ENCODE results near the gene MACC1. TPM values are rescaled to one million over a fixed set of nuclear protein-coding genes. Genes with fewer than 3 reads are reported as not detected.

Gene MACC1
- total RNA-seq, 4 donors from 2014 or later, result 15.4 to 18.5 (median 15.8) TPM

DNA sequence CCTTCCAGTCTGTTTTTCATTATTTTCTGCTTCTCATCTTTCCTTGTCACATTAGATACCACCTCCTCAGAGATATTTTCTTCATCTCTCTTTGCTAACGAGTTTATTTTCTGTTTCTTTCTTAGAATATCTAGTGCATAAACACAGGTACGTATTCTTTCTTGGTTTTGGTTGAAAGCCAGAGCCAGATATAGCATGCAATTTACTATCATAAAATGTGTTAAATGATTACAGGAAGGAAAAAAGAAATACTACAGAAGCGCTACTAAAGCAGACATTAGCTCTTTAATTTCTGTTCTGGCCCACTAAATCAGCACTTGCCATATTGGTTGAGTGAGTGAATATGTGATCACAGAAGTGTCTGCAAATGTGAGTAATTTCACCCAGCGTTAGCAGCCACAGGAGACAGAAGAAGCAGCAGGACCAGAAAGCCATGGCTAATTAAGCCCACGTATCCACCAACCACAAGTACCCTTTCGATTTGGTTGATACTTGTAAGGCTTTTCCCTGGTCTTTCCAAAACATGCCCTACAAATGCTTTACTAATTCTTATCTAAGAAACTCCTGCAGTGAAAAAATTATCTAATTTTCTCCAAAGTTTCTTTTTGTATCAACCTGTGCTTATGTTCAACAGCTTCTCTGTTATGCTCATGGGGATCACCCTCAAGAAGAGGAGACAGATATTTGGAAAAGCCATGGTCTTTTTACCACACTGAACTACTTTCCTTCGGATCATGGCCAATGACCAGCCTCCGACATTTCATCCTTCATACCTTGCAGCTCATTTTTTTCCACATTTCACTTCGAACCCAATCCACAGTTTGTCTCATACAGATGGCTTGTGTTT is 23.1 kb upstream of the MACC1 start:
- no peak overlapping the region for H3K4me3 ChIP-seq (ENCODE audit: low read depth, poor library complexity, severe bottlenecking)
- intact Hi-C loops (cut with DNase I; ENCODE audit: low total_unique reads), result no loop called here
- WGBS, 2 donors, result 83 to 91% methylated on average over 9 of the region's 9 CpGs
- TF ChIP-seq, protein P1, sequence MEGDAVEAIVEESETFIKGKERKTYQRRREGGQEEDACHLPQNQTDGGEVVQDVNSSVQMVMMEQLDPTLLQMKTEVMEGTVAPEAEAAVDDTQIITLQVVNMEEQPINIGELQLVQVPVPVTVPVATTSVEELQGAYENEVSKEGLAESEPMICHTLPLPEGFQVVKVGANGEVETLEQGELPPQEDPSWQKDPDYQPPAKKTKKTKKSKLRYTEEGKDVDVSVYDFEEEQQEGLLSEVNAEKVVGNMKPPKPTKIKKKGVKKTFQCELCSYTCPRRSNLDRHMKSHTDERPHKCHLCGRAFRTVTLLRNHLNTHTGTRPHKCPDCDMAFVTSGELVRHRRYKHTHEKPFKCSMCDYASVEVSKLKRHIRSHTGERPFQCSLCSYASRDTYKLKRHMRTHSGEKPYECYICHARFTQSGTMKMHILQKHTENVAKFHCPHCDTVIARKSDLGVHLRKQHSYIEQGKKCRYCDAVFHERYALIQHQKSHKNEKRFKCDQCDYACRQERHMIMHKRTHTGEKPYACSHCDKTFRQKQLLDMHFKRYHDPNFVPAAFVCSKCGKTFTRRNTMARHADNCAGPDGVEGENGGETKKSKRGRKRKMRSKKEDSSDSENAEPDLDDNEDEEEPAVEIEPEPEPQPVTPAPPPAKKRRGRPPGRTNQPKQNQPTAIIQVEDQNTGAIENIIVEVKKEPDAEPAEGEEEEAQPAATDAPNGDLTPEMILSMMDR (IDR thresholded peaks at IDR 0.05), result no peak
- no peak for TF ChIP-seq POLR2A (IDR thresholded peaks at IDR 0.05)
- DNase-seq (ENCODE audit: low spot score in 2 of 2), result no peak

DNA sequence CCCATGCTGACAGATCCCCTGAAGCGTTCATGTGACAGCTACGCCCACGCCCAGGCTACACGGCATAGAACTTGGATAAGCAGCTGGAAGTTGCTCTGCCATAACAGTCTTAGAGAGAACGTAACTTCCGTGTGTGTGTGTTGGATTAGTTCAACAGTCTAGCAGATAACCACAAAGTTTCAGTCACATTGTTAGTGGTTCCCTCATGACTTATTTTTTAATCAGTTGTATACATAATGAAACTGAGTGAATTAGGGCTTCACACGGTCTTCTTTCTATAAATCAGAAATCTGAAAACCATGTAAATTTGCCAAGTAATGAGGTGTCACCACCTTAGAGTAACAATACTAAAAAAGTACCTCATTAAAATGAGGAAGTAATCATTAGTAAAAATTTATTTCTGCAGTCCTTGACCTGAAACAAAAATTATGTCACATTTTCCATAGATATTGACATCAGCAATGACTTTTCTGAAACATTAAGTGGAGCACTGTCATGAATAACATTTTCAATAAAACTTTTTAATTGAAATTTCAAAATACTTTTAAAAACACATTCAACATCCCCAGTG is 21.7 kb upstream of the MACC1 start:
- intact Hi-C loops (cut with DNase I; ENCODE audit: low total_unique reads), result no loop called here
- H3K4me3 ChIP-seq (ENCODE audit: low read depth, poor library complexity, severe bottlenecking), result no peak overlapping the region
- TF ChIP-seq, protein P1 (IDR thresholded peaks at IDR 0.05), result no peak
- no peak for TF ChIP-seq POLR2A (IDR thresholded peaks at IDR 0.05)
- no peak for DNase-seq (ENCODE audit: low spot score in 2 of 2)
- 33 to 40% methylated on average over 7 of the region's 7 CpGs for WGBS, 2 donors

DNA sequence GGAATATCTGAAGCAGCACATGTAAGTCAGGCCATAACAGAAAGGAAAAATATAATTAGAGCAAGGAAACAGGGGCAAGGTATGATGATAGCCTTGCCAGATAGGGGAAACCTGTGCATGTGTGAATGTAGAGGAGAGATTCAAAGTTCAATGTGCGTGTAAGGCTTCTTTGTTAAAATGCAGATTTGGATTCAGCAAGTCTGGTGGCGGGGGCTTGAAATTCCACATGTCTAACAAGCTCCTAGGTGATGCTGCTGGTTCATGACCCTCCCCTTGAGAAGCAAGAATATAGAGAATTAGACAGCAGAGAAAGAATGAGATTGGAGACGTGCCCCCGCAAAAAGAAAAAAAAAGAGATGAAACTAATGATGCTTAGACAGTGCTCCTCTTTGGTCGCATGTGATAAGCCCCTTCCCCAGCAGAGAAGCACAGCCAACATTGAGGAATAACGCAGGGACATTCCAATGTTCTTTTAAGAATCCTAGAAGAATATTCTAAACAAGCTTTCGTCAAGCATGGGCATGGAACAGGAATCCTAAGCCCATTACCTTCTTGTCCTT is 21.1 kb upstream of the MACC1 start:
- intact Hi-C loops (cut with DNase I; ENCODE audit: low total_unique reads), result no loop called here
- DNase-seq (ENCODE audit: low spot score in 2 of 2), result no peak
- 74 to 79% methylated on average over 7 of the region's 7 CpGs for WGBS, 2 donors
- TF ChIP-seq, protein P1 (IDR thresholded peaks at IDR 0.05), result no peak
- no peak for TF ChIP-seq POLR2A (IDR thresholded peaks at IDR 0.05)
- no peak overlapping the region for H3K4me3 ChIP-seq (ENCODE audit: low read depth, poor library complexity, severe bottlenecking)

DNA sequence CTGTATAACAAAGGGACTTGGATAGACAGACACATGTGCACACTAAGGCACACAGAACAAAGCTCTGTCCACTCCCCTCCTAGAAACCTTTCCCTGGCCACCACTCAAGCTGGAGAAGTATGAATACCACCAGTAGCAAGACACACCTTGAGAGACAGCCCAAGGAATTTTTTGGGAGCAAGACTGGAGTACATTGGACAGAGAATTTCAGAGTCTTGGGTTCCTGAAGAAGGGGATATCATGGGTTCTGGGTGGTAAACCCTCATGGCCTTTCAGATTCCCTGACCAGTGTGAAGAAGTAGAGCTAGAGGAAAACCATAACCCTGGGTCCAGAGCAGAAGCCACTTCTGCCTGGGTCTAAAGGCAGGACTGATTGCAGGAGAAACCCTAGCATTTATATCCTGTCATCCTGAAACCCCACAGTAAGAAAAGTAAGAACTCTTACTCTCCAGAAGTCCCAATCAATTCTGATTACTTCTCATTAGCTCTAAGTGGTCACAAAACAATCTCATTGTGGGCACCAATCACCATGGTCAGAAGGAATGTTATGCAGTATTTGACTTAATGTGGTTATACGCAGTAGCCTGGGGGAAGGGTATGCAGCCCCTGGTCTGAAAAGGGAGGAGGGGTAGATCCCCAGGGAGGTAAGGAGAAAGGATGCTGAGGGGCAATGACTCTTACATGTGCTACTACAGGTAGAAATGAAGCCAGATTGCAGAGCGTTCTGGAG is 20.4 kb upstream of the MACC1 start:
- 83 to 88% methylated on average over 2 of the region's 2 CpGs for WGBS, 2 donors
- H3K4me3 ChIP-seq (ENCODE audit: low read depth, poor library complexity, severe bottlenecking), result no peak overlapping the region
- TF ChIP-seq POLR2A (IDR thresholded peaks at IDR 0.05), result no peak
- TF ChIP-seq, protein P1 (IDR thresholded peaks at IDR 0.05), result no peak
- DNase-seq (ENCODE audit: low spot score in 2 of 2), result no peak
- intact Hi-C loops (cut with DNase I; ENCODE audit: low total_unique reads), result no loop called here

DNA sequence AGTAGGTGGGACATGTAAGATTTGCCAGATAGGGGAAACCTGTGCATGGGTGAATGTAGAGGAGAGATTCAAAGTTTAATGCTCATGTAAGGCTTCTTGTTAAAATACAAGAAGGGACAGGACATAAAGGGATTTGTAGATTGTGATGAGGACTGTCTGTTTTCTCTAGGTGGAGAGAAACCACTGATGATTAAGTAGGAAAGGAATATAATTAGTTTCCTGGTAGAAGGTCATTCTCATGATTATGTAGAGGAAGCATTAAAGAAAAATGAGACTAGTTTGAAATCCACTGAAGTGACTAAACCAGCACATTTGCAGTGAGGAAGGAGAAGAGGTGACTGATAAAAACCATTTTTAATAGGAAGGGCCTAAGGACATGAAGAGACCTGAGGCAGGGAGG is 19.6 kb upstream of the MACC1 start:
- H3K4me3 ChIP-seq (ENCODE audit: low read depth, poor library complexity, severe bottlenecking), result no peak overlapping the region
- intact Hi-C loops (cut with DNase I; ENCODE audit: low total_unique reads), result no loop called here
- DNase-seq (ENCODE audit: low spot score in 2 of 2), result no peak
- TF ChIP-seq POLR2A (IDR thresholded peaks at IDR 0.05), result no peak
- TF ChIP-seq, protein P1 (IDR thresholded peaks at IDR 0.05), result no peak
